Stimulated activated CD4-positive, alpha-beta T cell treated with anti-CD3 and anti-CD28 coated beads, Interleukin-4, amount 100 ng/mL, for 1 hour (primary cell): Measurements from ENCODE around the gene CAPZB.

Experiments
- DNase-seq: peaks from one replicate; pipeline ENCODE4 v3.0.0-alpha.2; 2020

The CAPZB gene

DNA sequence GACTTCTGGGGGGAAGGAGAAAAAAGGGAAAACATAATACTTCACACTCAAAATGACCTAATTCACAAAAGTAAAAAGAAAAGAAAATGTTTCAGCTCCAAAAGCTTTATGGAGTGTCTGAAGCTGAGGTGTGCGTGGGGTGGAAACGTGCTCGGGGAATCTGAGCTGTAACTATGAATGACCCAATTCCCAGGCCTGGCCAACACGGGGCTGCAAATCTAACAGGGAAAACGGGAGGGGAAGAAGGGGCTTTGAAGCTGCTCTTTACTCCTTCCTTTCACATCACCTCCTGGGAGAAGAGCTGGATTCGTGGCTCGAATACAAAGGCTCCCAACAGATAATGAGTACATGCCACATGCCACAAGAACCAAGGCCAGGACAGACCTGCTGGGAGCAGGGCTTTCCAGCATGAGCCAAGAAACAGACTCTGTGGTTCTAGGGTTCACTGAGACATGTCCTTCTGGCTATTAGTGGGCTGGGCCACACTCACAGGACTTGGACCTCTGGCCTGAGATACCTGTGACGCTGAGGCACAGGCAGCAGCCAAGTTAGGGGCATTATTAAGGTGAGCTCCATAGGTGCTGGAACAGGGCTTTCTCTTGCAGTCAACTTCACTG is 121.7 kb downstream of the CAPZB start:
- no peak for DNase-seq

DNA sequence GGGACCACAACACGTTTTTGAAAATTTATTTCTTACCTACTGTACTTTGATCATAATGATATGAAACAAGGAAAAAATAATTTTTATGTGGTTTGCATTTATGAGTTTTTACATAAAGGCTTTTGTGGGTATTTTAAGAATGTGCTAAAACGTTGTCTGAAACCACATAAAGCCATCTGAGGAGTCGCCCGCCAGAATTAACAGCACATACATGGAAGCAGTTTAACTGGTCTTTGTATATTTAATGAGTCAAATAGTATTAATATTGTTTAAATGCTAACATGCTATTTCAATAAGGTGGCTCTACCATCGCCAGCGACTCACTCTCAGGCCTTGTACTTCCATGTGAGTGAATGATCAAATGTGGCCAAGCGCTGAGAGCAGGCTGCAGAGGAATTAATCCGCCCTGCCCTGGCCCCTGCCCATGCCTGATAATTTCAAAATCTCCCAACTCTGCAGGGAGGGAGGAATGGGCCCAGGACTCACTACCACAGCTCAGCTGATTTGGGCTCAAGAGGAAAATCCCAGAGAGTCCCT is 123.7 kb downstream of the CAPZB start:
- DNase-seq = no peak

DNA sequence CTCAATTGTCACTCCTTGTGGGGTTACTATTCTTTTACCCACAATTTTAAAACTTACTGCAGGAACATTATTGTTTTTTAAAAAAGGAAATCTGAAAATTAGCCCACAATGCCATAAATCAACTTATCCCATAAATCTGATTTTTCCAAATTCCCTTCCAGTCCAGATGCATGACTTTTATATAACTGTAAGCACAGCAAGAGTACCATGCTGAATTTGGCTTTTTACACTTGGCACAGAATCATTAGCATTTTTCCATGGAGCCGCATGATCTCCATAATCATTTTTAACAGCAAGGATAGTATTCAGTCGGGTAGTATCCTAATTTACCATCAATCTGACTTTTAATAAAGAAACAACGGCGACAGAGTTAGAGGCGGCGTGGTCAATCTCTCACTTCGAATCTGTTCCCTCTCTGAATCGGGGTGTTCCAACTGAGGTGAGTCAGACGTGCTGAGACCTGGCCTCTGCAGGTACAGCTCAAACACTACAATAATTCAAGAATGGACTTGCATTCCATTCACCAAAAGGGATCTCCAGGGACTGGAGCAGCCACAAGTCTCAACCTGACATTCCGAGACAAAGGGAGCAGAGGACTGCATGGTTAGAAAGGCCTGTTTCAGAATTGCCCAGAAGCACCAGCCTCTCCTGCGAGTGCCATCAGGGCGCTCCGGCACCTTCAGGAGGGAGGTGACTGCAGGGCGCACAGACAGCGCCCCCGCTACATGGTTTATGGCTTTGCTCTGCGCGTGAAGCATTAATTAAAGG is 124.3 kb downstream of the CAPZB start:
- no peak for DNase-seq

DNA sequence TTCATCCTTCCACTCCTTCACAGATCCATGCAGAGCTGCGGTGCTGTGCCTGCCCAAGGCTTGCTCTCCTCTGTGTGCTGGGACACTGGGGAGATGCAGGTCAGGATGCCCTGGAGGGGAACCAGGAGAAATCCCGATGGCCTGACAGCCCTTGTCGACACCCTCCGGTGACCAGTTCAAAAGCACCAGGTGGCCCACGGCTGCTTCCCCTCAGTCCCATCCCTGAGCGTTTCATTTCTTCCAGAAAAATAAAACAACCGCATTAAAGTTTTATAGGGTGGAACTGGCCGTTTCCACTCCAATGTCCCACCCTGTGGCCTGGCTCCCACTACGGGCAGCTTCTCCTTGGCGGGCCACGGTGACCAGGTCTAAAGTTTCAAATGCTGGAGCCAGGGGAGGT is 124.9 kb downstream of the CAPZB start:
- DNase-seq = no peak

DNA sequence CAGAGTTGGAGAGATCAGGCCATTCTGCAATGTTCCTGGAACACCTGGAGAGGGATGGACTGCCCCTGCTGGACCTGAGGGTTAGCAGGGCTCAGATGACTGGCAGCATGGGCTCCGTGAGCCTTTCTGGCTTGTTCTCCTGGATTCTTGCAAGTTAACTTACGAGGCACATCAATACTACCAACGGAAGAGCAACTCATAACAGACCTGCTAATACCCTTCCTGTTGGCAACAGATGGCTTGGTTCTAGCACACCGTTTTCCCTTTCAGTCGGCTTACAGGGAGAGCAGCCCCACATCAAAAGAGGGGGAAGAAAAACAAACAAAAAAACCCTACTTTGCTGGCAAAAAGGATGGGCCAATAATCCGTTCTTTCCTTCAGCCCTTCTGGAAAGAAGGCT is 125.3 kb downstream of the CAPZB start:
- DNase-seq = no peak

DNA sequence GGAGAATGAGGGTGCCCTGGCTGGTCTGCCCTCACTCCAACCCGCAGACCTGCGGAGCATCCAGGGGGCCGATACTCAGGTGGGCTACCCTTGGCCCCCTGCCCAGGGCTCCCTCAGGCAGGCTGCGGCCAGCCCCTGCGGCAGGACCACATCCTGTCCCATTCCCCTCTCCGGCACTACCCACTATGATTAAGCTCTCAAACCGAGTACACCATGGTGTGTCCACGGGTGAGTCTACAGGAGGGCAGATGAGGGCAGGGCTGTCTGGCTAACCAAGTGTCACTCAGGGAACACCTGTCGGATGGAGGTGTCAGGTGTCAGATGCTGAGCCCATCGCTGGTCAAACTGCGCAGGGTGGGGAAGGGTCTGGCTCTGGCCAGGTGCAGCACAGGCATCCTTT is 126.0 kb downstream of the CAPZB start:
- no peak for DNase-seq

DNA sequence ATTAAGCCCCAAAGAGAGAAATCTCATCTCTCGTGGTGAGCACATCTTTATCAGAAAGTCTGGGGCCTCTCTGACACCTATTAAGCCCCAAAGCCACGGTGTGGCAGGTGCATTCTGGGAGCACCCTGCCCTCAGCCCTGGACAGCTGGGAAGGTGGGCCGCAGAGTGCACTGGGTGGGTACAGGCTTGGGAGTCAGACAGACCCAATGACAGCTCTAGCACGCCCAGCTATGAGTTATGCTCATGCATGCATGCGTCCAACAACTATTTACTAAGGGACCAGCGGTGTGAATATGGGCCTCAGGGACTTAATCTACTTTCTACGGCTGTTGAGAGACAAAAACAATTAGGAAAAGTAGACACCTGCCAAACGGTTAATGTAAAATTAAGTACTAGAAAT is 126.6 kb downstream of the CAPZB start:
- no peak for DNase-seq

DNA sequence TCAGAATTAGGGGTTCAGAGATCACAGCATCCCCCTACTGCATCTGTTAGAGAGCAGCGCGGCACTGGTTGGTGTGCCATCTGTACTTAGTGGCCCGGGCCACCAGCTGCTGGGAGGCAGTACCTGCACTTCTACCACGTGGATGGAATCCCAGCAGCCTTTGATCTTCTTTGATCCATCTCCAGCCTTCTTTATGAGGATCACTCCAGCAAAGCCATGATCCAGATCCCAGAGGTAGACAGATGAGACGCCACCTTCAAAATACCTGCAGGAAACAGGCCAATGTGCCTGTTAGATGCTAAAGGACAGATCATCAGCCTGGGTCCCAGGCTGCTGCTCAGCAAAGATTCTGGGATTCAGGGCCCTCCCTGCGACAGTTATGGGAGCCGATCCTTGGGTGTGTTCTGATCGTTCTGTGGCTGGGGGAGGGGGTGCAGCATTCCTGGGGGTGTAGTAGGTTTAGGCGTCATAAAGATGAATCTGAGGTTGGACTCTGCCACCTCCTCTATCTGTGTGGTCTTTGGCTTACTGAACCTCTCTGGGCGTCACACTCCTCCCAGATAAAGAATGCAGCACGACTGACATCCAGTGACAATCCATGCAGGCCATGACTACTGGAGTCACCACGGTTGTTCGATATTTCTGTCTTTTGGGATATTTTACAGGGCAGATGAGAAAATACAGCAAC is 127.9 kb downstream of the CAPZB start:
- DNase-seq = no peak

DNA sequence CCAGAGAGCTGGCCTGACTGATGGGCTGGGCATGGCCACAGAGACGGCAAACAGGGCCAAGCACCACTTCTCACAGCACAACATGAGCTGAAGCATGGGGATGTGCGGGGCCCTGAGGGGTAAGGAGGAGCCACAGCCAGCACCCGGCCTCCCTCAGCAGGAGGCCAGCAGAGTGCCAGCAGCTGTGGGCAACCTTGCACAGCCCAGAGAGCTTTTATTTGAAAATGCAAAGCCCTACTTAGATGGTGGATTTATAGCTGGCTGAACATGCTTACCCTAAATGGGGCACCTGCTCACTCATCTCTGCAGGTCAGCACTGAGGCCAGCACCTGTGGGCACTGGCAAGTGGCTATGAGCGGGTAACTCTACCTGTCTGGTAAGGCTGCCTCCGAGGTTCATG is 129.1 kb downstream of the CAPZB start:
- DNase-seq = no peak

DNA sequence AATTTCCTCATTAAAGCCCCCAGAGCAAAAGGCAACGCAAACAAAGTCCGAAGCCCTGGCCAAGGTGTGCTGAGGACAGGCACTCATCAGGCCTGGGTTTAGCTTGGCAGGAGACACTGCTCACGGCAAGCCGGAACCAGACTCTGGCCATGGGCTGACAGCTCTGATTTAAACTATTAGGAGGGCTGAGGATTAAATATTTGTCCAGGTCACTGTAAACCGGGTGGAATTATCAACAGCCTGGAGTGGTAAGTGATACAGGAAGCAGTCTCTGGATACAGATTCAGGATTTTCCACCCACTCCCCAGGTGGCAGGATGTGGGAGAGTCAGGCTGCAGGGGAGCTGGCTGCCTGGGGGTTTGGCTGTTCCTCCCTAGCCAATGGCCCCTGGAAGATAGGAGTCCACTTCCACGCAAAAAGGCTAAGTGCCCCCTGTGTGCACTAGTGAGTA is 130.8 kb downstream of the CAPZB start:
- no peak for DNase-seq

DNA sequence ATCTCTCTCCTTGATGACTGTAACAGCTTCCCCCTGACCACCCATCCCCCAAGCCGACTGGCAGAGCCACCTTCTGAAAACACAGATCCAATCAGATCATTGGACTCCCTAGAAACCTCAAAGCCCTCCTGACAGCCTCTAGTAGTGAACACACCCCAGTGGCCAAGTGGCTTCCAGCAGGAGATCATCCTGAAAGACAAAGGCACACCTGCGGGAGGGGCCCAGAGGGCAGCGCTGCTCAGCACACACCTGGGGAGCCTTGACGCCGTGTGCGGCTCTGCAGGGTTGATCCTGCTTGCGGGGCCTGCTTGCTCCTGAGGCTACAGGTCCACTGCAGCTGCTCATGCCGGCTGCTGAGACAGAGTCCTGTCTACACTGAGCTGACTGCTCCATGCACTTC is 131.7 kb downstream of the CAPZB start:
- DNase-seq = no peak

DNA sequence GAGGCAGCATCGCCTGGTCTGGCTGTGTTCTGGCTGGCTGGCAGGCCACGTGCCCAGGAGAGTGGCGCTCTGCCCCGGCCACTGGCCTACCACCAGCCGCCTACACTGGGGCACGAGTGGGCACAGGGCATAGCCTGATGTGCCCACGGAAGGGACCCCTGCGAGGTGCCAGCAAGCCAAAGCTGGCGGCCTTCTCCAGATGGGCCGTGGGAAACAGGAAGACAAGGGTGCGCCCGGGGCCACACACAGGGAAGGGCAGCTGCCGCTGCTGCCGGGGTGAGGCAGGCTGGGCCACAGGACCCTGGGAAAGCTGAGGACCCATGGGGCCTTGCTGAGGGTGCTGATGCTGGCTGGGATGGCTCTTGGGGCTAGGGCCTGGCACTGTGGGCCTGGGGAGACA is 132.5 kb downstream of the CAPZB start:
- no peak for DNase-seq

DNA sequence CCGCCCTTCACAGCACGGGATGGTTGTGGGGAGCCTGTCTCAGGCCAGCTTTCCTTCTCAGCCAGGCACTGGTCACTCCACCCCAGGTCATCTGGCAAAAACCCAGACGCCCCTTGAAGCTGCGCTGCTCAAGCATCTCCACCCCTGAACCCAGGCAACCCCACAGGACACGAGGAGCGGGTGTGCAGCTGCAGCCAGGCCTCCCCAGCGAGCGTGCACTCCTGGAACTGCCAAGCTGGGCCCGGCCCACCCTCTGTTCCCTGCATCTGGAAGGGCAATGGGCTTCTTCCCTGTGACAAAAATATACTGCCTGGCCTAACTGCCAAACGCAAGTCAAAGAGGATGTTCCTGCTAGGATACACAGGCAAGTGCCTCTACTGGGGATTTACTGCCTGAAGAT is 133.5 kb downstream of the CAPZB start:
- DNase-seq = no peak

DNA sequence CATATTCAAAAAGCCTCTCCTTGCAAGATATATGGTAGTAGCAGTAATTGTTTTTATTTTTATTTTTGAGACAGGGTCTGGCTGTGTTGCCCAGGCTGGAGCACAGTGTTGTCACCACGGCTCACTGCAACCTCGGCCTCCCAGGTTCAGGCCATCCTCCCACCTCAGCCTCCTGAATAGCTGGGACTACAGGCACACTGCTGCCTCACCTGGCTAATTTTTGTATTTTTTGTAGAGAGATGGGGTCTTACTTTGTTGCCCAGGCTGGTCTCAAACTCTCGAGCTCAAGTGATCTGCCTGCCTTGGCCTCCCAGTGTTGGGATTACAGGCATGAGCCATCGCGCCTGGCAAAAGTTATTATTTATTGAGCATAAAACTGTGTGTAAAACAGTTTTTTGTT is 134.8 kb downstream of the CAPZB start:
- DNase-seq = no peak

DNA sequence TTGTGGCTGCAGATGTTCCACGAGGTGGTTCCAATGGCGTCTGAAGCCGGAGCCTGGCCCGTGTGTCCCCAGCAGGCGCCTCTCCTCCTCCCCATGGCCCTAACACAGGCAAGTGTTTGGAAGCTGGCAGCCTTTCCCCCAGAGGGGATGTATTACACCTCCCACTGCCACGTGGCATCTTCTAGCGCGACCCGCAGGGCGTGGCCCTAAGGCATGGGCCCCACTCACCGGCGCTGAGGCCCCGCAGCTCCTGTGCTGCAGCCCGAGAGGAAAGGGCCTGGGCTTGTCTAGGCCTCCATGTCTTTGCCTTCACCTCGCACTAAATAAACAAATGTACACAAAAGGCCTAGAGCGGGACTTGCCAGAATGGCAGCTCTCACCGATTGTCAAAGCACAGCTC is 135.3 kb downstream of the CAPZB start:
- no peak for DNase-seq

DNA sequence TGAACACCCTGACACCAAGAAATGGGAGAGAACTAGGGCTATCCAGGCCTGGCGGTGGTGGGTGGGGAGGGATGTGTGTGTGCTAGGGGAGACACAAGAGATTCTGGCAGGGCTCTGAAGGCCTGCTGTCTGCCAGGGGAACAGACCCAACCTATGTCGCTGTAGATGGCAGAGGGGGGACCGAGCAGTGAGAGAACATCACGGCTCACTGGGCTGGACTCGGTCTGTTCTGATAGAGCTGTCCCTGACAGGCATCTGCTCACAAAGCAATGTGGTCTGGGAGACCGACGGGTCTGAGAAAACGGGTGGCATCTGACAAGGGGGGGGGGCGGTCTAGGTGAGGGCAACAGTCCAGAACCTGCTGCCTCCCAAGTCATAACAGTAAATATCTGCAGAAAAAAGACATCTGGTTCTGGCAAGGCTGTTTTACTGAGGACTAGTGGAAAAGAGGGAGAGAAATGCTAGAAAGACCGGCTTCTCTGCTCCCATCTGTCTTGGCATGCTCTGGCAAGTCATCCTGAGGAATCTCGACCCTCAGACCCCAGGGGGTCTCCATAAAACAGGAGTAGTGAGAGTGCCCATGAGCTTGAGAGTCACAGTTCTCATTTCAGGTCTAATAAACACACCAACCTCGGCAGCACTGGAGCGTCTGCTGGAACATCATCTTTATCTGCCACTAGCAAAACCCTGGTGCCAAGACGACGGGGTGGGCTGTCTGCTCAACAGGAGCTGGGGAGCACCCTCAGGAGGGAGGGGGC is 136.7 kb downstream of the CAPZB start:
- DNase-seq = no peak

DNA sequence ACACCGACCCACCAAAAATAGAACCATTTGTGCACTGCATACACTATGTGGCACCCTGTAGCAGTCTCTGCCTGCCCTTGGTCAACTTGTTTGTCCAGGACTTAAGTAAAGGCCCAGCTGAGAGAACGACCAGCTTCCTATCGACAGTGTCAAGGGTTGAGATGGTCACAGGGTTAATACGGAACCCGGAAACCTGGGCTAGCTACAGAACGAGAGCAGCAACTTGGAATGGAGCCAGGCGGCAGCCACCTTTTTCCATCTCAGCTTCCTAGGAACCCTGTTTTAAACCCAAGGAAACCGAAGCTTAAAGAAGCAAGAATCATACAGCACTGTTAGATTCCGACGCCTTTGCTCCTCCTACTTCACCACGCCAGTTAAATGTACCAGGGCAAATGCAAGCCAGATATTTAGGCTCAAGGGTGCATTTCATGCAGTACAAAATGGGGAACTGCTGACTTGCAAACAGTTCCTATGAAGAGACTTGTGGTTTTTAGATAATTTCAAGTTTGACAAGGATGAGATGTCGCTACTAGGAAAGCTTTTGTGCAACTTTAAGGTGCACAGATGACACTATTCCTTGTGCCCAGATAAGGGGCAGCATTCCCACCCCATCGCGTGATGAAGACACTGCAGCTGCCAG is 137.7 kb downstream of the CAPZB start:
- no peak for DNase-seq

DNA sequence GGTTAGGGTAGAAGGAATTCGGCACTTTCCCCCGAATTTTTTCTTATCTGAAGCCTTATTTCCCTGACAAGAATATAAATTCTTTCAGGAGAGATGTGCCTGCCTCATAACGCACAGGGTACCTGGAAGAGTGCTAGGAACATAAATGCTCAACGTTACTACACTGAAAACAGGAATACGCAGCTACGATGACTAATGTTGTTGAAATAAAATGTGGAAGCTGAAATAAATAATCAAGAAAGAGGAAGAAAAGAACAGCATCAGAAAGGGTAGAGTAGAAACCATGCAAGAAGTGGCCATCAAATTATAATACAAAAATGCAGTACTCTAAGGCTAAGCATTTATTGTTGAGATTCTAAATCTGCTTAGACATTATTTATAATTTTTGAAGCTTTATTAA is 139.3 kb downstream of the CAPZB start:
- no peak for DNase-seq

DNA sequence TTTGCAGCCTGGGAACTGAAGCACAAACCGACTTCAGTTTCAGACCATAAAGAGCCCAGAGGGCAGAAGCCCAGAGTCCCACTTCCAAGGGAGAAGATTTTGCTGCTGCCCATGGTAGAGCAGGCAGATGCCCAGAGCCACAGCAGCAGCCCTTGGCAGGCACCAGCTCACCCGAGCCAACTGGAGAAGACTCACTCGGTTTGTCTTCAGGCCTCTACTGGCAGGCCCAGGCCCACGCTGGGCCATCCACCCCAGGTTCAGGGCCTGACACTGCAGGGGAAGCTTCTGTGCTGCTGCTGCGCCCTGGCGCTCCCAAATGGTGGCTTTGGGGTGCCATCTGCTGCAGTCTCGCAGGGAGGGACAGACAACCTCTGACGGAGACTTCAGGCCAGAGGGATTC is 139.9 kb downstream of the CAPZB start:
- DNase-seq = no peak

DNA sequence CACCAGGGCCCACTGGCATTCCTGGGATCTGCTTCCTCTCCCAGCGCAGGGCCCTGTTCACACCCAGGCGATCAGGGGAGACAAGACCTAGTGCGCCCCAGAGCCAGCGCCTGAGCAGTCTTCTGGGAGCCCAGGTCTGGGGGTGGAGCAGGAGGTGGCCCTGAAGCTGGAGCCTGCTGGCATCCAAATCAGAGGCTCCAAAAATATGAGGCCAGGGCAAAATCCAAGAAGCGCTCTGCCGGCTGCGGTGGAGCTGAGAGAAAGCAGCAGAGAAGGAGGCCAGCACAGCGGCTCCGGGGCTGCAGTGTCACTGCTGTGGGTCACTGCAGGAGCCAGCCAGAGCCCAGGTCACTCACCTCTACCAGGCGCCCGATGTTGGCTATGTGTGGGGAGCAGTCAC is 140.5 kb downstream of the CAPZB start:
- DNase-seq = no peak

DNA sequence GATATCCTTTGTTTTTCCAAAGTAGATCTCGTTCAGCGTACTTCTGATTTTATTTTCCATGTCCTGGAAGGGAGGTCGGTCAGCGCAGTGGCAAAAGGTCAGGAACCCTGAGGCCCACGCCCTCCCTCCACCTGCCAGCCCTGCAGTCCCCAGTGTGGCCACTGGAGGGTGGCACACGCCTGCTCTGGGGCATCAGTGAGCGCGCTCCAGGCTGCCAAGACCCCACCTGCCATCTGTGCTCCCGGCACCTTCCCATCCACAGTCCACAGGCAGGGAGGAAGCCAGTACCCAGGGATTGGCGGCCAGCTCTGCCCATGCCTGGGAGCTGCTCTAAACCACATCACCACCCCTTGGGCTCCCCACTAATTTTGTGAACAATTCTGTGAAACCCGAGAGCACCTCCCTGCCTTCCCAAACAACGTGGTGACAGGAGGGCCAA is 140.9 kb downstream of the CAPZB start:
- peak; percentile 55 for DNase-seq

DNA sequence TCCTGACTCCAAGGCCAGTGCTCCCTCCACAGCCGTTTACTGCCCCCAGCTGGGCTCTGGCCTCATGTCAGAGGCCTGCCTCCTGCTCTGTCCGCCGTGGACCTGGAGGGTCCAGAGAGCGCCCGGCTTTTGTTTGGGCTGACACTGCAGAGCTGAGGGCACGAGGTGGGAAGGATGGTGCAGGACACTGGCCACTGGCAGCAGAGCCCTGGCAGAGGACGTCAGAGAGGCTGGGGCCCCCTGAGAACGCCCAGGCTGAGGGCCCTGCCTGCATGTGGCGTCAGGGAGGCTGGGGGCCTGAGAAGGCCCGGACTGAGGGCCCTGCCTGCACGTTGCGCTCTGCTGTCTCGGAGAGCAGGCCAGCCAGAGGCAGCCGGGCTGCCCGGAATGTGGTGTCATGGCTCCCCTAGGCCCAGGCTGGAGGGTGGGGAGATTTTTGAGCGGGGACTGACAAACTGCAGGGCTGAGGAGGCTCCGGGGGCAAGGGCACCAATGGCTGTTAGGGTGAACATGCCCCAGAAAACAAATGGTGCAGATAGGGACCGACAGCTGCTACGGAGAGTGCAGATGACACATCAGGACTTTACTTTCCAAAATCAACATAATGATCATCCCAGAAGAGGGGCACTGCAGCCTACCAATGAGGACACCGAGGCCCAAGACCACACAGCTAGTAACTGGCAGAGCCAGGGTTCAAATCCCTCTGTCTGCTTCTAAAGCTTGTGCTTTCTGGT is 141.6 kb downstream of the CAPZB start:
- no peak for DNase-seq
